Astrocyte of the spinal cord (primary cell): ENCODE data around the gene EPB41.
A peak's percentile ranks its signal among the peaks of the same experiment; 100 is the strongest.
"Not testable (repeated sequence)": the region's sequence is repeated elsewhere in the genome, so short reads cannot be mapped to it uniquely, and the experiment has no call there.

ENCODE experiments used
- DNase-seq: peaks from one replicate; pipeline ENCODE4 v3.0.0; 2011; ENCODE audit warnings: low read depth, low spot score
- H3K4me3 ChIP-seq: 2 replicates; pipeline ENCODE4 v1.5.1; 2011; ENCODE audit warnings: low read depth, mild to moderate bottlenecking, low read length, moderate library complexity
- CTCF ChIP-seq: IDR thresholded peaks from 2 replicates; pipeline ENCODE4 v1.5.1; 2012; ENCODE audit warnings: low read depth, mild to moderate bottlenecking, low read length, inconsistent platforms
- in situ Hi-C: cut with HindIII; loops from 2 replicates; pipeline ENCODE4 v1.10.0; 2017; ENCODE audit warnings: low sequenced_read_pairs

EPB41 gene

DNA sequence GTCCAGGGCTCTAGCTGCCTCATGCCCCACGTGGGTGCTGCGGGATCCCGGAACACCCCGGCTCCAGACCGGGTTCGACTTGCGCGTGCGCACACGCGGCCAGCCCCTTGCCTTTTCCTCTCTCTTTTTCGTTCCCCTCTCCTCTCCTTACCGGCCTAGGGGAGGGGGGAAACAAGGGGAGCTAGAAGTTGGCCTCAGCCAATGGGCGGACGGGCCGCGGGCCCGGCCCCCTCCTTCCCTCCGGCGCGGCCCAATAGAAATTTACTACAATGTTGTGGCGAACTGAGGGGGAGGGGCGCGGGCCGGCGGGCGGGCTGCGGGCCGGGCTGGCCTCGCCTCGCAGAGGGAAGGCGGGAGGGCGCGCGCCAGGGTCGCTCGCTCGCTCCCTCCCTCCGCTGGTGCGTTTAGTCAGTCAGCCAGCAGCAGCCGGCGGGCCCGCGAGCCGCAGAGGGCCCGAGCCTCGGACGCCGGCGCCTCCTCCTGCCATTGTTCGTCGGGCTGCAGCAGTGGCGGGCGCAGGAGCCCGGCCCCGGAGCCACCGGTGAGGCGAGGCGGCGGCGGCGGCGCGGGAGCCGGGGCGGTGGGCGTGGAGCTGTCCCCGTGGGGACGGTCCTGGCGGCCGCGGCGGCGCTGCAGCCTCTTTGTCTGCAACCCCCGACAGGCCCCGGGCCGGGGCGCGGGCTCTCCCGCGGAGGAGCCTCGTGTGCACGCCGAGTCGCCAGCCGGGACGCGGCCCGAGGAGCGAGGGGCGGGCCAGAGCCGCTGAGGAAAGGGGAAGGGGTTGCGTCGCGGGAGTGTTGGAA is at the start of gene EPB41:
EPB41 (plus strand) TSS at position 342 of the 803 bp plus-strand sequence. CDS start 72,869 bp downstream, outside the sequence.
- TF ChIP-seq CTCF: no peak
- in situ Hi-C loops: no loop called here
- peak; percentile 92 for DNase-seq
- peak within 1 kb of the TSS; percentile 45 for H3K4me3 ChIP-seq

DNA sequence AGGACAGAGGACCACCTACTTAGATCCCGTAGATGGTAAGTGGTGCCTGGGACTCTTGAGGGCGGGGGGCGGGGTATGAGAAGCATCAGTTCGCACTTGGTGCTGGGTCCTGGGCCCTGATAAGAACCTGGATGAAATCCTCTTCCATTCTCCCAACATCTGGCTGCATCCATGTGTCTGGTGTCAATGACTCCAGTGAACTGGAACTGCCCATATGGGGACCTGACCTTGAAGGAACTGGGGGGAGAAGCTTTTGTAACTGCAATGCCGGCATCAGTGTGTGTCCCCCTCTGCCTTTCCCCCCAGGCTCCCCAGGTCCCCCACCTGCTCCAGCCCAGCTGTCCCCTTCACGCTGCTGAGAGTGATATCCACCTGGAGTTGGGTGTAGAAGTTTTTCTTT is 49.7 kb upstream of the EPB41 start:
- no peak for TF ChIP-seq CTCF
- H3K4me3 ChIP-seq: no peak overlapping the region
- DNase-seq: no peak
- in situ Hi-C loops: no loop called here

- DNase-seq: no peak
- H3K4me3 ChIP-seq: no peak overlapping the region
- in situ Hi-C loops: no loop called here
- TF ChIP-seq CTCF: no peak
Measured at GRCh38 chr1:28865997-28866650, 48.2 kb upstream of the EPB41 start.

- no peak for DNase-seq
- in situ Hi-C loops: no loop called here
- TF ChIP-seq CTCF: no peak
- no peak overlapping the region for H3K4me3 ChIP-seq
Measured at GRCh38 chr1:28867850-28868249, 46.5 kb upstream of the EPB41 start.

DNA sequence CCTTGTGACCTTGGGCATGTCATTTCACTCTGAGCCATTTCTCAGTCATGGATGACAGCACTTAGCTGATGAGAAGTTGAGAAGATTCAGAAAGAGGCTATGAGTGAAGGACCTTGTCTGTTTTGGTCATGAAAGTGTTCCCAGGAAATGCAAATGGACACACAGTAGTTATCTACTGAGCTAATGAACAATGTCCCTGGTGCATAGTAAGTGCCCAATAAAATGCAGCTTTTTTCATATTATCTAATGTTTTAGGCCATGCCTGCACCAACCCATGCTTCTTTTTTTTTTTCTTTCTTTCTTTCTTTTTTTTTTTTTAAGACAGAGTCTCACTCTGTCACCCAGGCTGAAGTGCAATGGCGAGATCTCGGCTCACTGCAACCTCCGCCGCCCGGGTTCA is 44.4 kb upstream of the EPB41 start:
- in situ Hi-C loops: no loop called here
- no peak for DNase-seq
- no peak overlapping the region for H3K4me3 ChIP-seq
- TF ChIP-seq CTCF: no peak

DNA sequence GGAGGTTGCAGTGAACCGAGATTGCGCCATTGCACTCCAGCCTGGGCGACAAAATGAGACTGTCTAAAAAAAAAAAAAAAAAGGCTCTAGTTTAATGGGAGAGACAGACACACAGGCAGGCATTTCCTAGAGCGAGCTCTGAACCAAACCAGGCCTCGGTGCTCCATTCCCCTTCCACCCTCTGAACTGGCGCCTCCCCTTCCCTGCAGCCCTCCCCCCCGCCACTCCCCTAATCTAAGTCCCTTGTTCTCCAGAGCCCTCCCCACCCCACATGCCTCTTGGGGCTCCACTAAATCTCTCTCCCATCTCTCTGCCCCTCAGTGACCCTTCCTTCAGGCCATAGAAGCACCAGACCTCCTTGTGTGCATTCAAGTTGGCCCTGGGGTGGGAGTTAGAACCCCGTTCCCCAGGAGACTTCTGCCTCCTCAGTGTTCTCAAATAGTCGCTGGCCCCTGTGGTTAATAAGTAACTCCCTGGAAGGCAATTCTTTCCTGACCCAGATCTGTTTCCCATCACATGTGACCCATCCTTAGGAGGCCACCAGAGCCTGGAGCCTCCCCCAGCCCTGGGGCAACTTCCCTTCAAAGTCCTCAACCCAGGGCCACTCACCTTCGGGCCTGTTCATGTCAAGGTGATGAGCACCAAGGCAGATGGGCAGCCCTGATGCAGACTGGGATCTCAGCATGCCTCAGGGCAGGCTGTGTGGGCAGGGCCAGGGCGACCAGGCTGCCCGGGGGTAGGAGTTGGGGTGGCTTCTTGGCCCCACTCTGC is 42.6 kb upstream of the EPB41 start:
- no peak for DNase-seq
- no peak overlapping the region for H3K4me3 ChIP-seq
- TF ChIP-seq CTCF: no peak
- in situ Hi-C loops: no loop called here

DNA sequence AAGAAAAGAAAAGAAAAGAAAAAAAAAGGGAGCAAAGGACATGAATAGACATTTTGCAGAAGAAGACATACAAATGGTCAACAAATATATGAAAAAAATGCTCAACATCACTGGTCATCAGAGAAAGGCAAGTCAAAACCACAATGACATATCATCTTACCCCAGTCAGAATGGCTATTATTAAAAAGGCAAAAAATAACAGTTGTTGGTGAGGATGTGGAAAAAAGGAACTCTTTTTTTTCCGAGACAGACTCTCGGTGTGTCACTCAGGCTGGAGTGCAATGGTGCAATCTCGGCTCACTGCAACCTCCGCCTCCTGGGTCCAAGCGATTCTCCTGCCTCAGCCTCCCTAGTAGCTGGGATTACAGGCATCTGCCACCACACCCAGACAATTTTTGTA is 39.2 kb upstream of the EPB41 start:
- DNase-seq, in situ Hi-C loops, H3K4me3 ChIP-seq: not testable (repeated sequence)
